ENCODE results near the gene PSEN2.

PSEN2 gene

GRCh38 chr1:226942392-226942791, 72.0 kb downstream of the PSEN2 start:
- DNase-seq (ENCODE audit: low read depth): no peak
- no peak overlapping the region for H3K4me3 ChIP-seq (ENCODE audit: low read depth, low read length)
- TF ChIP-seq CTCF (IDR thresholded peaks at IDR 0.05; ENCODE audit: control insufficient read depth, extremely low read depth, insufficient read depth): no peak

GRCh38 chr1:226943156-226943555, 72.7 kb downstream of the PSEN2 start:
- H3K4me3 ChIP-seq (ENCODE audit: low read depth, low read length): no peak overlapping the region
- TF ChIP-seq CTCF (IDR thresholded peaks at IDR 0.05; ENCODE audit: control insufficient read depth, extremely low read depth, insufficient read depth): no peak
- DNase-seq (ENCODE audit: low read depth): no peak

- DNase-seq (ENCODE audit: low read depth): no peak
- TF ChIP-seq CTCF (IDR thresholded peaks at IDR 0.05; ENCODE audit: control insufficient read depth, extremely low read depth, insufficient read depth): no peak
- H3K4me3 ChIP-seq (ENCODE audit: low read depth, low read length): no peak overlapping the region
These were observed 73.5 kb downstream of the PSEN2 start for GRCh38 chr1:226943927-226944326.

- DNase-seq (ENCODE audit: low read depth): peak; percentile 77
- no peak for TF ChIP-seq CTCF (IDR thresholded peaks at IDR 0.05; ENCODE audit: control insufficient read depth, extremely low read depth, insufficient read depth)
These were observed 74.9 kb downstream of the PSEN2 start for GRCh38 chr1:226945106-226945857.

More at GRCh38 chr1:226945106-226945857, 74.9 kb downstream of the PSEN2 start:
- peak overlapping the region; percentile 10; the same call in 1 of the 2 replicates for H3K4me3 ChIP-seq (ENCODE audit: low read depth, low read length)
